Nephron progenitor cell (in vitro differentiated cells): Measurements from ENCODE around the gene GRAMD1A.

Source experiments
- DNase-seq: peaks from one replicate; pipeline ENCODE4 v3.0.0; 2021
- H3K27ac Mint-ChIP-seq: 2 replicates; pipeline ENCODE4 v1.8.0; 2021; ENCODE audit warnings: mild to moderate bottlenecking, moderate library complexity, mixed read lengths
- H3K27me3 Mint-ChIP-seq: 2 replicates; pipeline ENCODE4 v1.8.0; 2021; ENCODE audit warnings: mild to moderate bottlenecking, low read depth, mixed read lengths; ENCODE audit not compliant: poor library complexity
- H3K36me3 Mint-ChIP-seq: 2 replicates; pipeline ENCODE4 v1.8.0; 2021; ENCODE audit warnings: low read depth, mixed read lengths
- H3K4me1 Mint-ChIP-seq: 2 replicates; pipeline ENCODE4 v1.8.0; 2021; ENCODE audit warnings: mixed read lengths
- H3K4me3 Mint-ChIP-seq: 2 replicates; pipeline ENCODE4 v1.8.0; 2021; ENCODE audit warnings: mild to moderate bottlenecking, moderate library complexity, mixed read lengths
- H3K9me3 Mint-ChIP-seq: 2 replicates; pipeline ENCODE4 v1.8.0; 2021; ENCODE audit warnings: mild to moderate bottlenecking, moderate library complexity, mixed read lengths
- CTCF ChIP-seq: fragments of 200-600 bp; sonication (generic); IDR thresholded peaks from 2 replicates; pipeline ENCODE4 v1.5.0; 2021; ENCODE audit warnings: antibody characterized with exemption

GRAMD1A gene

GRCh38 chr19:35053667-35054293 is 53.7 kb downstream of the GRAMD1A start:
- H3K4me3 Mint-ChIP-seq = no peak overlapping the region
- no peak for TF ChIP-seq CTCF
- H3K4me1 Mint-ChIP-seq = peaks cover 18% of the 10 kb centered on the region
- H3K9me3 Mint-ChIP-seq = no peaks in the 10 kb centered on the region
- no peak overlapping the region for H3K27ac Mint-ChIP-seq
- no peaks in the 10 kb centered on the region for H3K36me3 Mint-ChIP-seq
- peaks cover 7% of the 10 kb centered on the region for H3K27me3 Mint-ChIP-seq
- no peak for DNase-seq

- Mint-ChIP-seq H3K27me3 (peaks cover 7% of the 10 kb centered on the region), H3K9me3 (no peaks in the 10 kb centered on the region), H3K36me3 (no peaks in the 10 kb centered on the region), H3K27ac (no peak overlapping the region), H3K4me1 (peaks cover 19% of the 10 kb centered on the region), H3K4me3 (no peak overlapping the region)
- no peak for TF ChIP-seq CTCF
- no peak for DNase-seq
Observed at GRCh38 chr19:35054626-35055025, 54.5 kb downstream of the GRAMD1A start.

GRCh38 chr19:35055715-35056179 is 55.6 kb downstream of the GRAMD1A start:
- peak; percentile 34 for TF ChIP-seq CTCF
- peaks cover 7% of the 10 kb centered on the region for H3K27me3 Mint-ChIP-seq
- no peak overlapping the region for H3K4me3 Mint-ChIP-seq
- H3K9me3 Mint-ChIP-seq = no peaks in the 10 kb centered on the region
- H3K36me3 Mint-ChIP-seq = no peaks in the 10 kb centered on the region
- peaks cover 19% of the 10 kb centered on the region for H3K4me1 Mint-ChIP-seq
- H3K27ac Mint-ChIP-seq = no peak overlapping the region
- DNase-seq = no peak

- Mint-ChIP-seq H3K4me1 (peaks cover 19% of the 10 kb centered on the region), H3K9me3 (no peaks in the 10 kb centered on the region), H3K27ac (no peak overlapping the region), H3K27me3 (peaks cover 7% of the 10 kb centered on the region), H3K36me3 (no peaks in the 10 kb centered on the region), H3K4me3 (no peak overlapping the region)
- no peak for DNase-seq
- no peak for TF ChIP-seq CTCF
Observed at GRCh38 chr19:35056513-35057063, 56.5 kb downstream of the GRAMD1A start.

- Mint-ChIP-seq H3K27me3 (peaks cover 13% of the 10 kb centered on the region), H3K4me3 (no peak overlapping the region), H3K27ac (no peak overlapping the region), H3K4me1 (peaks cover 19% of the 10 kb centered on the region), H3K36me3 (no peaks in the 10 kb centered on the region), H3K9me3 (no peaks in the 10 kb centered on the region)
- no peak for TF ChIP-seq CTCF
- DNase-seq = no peak
Observed at GRCh38 chr19:35058370-35058769, 58.2 kb downstream of the GRAMD1A start.
